PC-9 (cell line): ENCODE data around the gene PTPRM.

Experiments used
- EZH2 ChIP-seq: fragments of 200-600 bp; sonication (generic); IDR thresholded peaks from 2 replicates; pipeline ENCODE4 v1.8.0; 2017; ENCODE audit warnings: antibody characterized with exemption, low read depth
- TF ChIP-seq, protein P1 (sequence below): fragments of 200-600 bp; sonication (generic); conservative IDR thresholded peaks from 2 replicates; pipeline ENCODE4 v1.6.1; 2017; ENCODE audit warnings: mixed run types, antibody characterized with exemption, mild to moderate bottlenecking, moderate library complexity

- TF ChIP-seq, protein P1, sequence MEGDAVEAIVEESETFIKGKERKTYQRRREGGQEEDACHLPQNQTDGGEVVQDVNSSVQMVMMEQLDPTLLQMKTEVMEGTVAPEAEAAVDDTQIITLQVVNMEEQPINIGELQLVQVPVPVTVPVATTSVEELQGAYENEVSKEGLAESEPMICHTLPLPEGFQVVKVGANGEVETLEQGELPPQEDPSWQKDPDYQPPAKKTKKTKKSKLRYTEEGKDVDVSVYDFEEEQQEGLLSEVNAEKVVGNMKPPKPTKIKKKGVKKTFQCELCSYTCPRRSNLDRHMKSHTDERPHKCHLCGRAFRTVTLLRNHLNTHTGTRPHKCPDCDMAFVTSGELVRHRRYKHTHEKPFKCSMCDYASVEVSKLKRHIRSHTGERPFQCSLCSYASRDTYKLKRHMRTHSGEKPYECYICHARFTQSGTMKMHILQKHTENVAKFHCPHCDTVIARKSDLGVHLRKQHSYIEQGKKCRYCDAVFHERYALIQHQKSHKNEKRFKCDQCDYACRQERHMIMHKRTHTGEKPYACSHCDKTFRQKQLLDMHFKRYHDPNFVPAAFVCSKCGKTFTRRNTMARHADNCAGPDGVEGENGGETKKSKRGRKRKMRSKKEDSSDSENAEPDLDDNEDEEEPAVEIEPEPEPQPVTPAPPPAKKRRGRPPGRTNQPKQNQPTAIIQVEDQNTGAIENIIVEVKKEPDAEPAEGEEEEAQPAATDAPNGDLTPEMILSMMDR: no peak
- no peak for TF ChIP-seq EZH2
Measured at GRCh38 chr18:7684357-7684756, 117.2 kb downstream of the PTPRM start.
